Spleen (tissue), 11 donors: ENCODE data around the gene LYPD3. TPM values are rescaled to one million over a fixed set of nuclear protein-coding genes. Genes with fewer than 3 reads are reported as not detected.

ENCODE experiments used
- DNase-seq: peaks from one replicate; pipeline ENCODE4 v3.0.0-alpha.2; 2020
- H3K27ac ChIP-seq, 8 donors: fragments of 200-600 bp; sonication (generic) in 7 of 8; 1 replicate in 4 of 8; 2 replicates in 4 of 8; pipeline versions ENCODE4 v1.5.0 to v1.8.0; 2016 to 2021; ENCODE audit warnings: inconsistent platforms in 4 of 8, mild to moderate bottlenecking in 4 of 8, moderate library complexity in 1 of 8
- H3K27me3 ChIP-seq, 7 donors: fragments of 200-600 bp; sonication (generic) in 6 of 7; replicated peaks in 1 of 7; 1 replicate in 4 of 7; 2 replicates in 3 of 7; pipeline versions ENCODE4 v1.5.0 to v1.8.0; 2016 to 2021; ENCODE audit warnings: inconsistent platforms in 3 of 7, mild to moderate bottlenecking in 1 of 7
- H3K36me3 ChIP-seq, 6 donors: fragments of 200-600 bp; sonication (generic) in 5 of 6; 1 replicate in 4 of 6; 2 replicates in 2 of 6; pipeline versions ENCODE4 v1.5.0 to v1.8.0; 2016 to 2021; ENCODE audit warnings: inconsistent platforms in 2 of 6
- H3K4me1 ChIP-seq, 6 donors: fragments of 200-600 bp; sonication (generic) in 5 of 6; 1 replicate in 3 of 6; 2 replicates in 3 of 6; pipeline versions ENCODE4 v1.5.0 to v1.8.0; 2016 to 2021; ENCODE audit warnings: inconsistent platforms in 3 of 6
- H3K4me3 ChIP-seq, 8 donors: fragments of 200-600 bp; sonication (generic) in 7 of 8; 1 replicate in 4 of 8; 2 replicates in 4 of 8; pipeline versions ENCODE4 v1.5.0 to v1.8.0; 2016 to 2021; ENCODE audit warnings: inconsistent platforms in 4 of 8, mild to moderate bottlenecking in 4 of 8, moderate library complexity in 2 of 8
- H3K9me3 ChIP-seq, 8 donors: fragments of 200-600 bp; sonication (generic) in 7 of 8; 1 replicate in 4 of 8; 2 replicates in 4 of 8; pipeline versions ENCODE4 v1.5.0 to v1.8.0; 2016 to 2021; ENCODE audit warnings: inconsistent platforms in 4 of 8
- CTCF ChIP-seq, 11 experiments: fragments of 200-600 bp in 7 of 11; fragments of 450-650 bp in 4 of 11; sonication (generic) in 4 of 11; IDR thresholded peaks in 8 of 11; conservative IDR thresholded peaks in 3 of 11; 1 replicate in 7 of 11; 2 replicates in 4 of 11; pipeline versions ENCODE4 v1.4.0 to v1.8.0; 2016 to 2021; ENCODE audit warnings: antibody characterized with exemption in 11 of 11, inconsistent platforms in 4 of 11, mild to moderate bottlenecking in 1 of 11
- POLR2A ChIP-seq, 3 donors: fragments of 450-650 bp; IDR thresholded peaks; one replicate each; pipeline ENCODE4 v1.5.1; 2017; ENCODE audit warnings: antibody characterized with exemption in 3 of 3, mild to moderate bottlenecking in 1 of 3
- POLR2AphosphoS5 ChIP-seq, 3 donors: sonication (generic); formaldehyde crosslinking; IDR thresholded peaks; one replicate each; pipeline ENCODE4 v1.5.1; 2017; ENCODE audit warnings: antibody characterized with exemption in 3 of 3
- WGBS, 5 donors: extraction: QIAGEN DNeasy Blood & Tissue Kit in 3 of 5; methylation state at CpG; one replicate each; pipeline versions ENCODE4 v1.1.5 to v1.1.7; 2013 to 2018; 5-methylcytosine and 5-hydroxymethylcytosine counted together
- intact Hi-C: fragments of 100-400 bp; cut with DNase I; formaldehyde crosslinking; loops from one replicate; pipeline ENCODE4 v1.15.0; 2023; ENCODE audit warnings: low total_unique reads
- polyA plus RNA-seq, 3 donors: library from polyadenylated mRNA; stranded (reverse); fragments of 200-250 nt; gene quantifications; one replicate each; pipeline ENCODE4 v1.2.1, GENCODE V29; 2013
- total RNA-seq, 7 donors: library from RNA; depleted of rRNA in 3 of 7; stranded (reverse); fragments of >200 nt in 3 of 7; fragmentation: NEBNext Ultra II Directional in 4 of 7; extraction: Animal tissue kit (Norgen Biotek cat#: 25700) in 4 of 7; gene quantifications; one replicate each; pipeline versions ENCODE4 v1.1.0 to v1.2.1, GENCODE V29; 2016 to 2021
- donor health status: healthy with polysubstance abuse.
- donor health status: DM: no; HTN: no; CAD: no; lungs with moderate emphysema.
- donor health status: DM: no; HTN: no; CAD: no.
- donor health status: Bipolar disorder and iron deficiency.
- donor health status: healthy.
- donor health status: DM: no; HTN: no; CAD: no.
- donor health status: DM: yes; HTN: yes; CAD: no.

Gene LYPD3
- total and polyA plus RNA-seq, 10 donors: 0.57 to 2.8 (median 1.5) TPM

GRCh38 chr19:43501661-43502418, 36.4 kb upstream of the LYPD3 start:
- WGBS, 5 donors: 70 to 81% (median 76%) methylated on average over 41 to 43 of the region's 43 CpGs

GRCh38 chr19:43499042-43499441, 33.6 kb upstream of the LYPD3 start:
- Histone ChIP-seq H3K27me3 (no peaks in the 10 kb centered on the region), H3K27ac (peak overlapping the region in 6 of 8 donors; percentile 4 to 48 (median 32)), H3K4me3 (no peak overlapping the region), H3K36me3 (peaks cover 0 to 67% (median 32%) of the 10 kb centered on the region in 6 donors), H3K9me3 (no peaks in the 10 kb centered on the region), H3K4me1 (peaks cover 3 to 29% (median 11%) of the 10 kb centered on the region in 6 donors)
- DNase-seq: no peak
- intact Hi-C loops: no loop called here
- no peak for TF ChIP-seq POLR2AphosphoS5 (IDR thresholded peaks at IDR 0.05)
- no peak for TF ChIP-seq CTCF (IDR thresholded peaks at IDR 0.05 in 8 of 11, conservative IDR thresholded peaks at IDR 0.05 in 3 of 11)
- no peak for TF ChIP-seq POLR2A (IDR thresholded peaks at IDR 0.05)
- 75 to 95% (median 81%) methylated on average over 3 of the region's 3 CpGs for WGBS, 5 donors

More at GRCh38 chr19:43501661-43502418, 36.4 kb upstream of the LYPD3 start:
- H3K27me3 ChIP-seq: no peaks in the 10 kb centered on the region
- no peak for DNase-seq
- H3K4me3 ChIP-seq: peak overlapping the region in 5 of 8 donors; percentile 2 to 66 (median 10)
- H3K9me3 ChIP-seq: no peaks in the 10 kb centered on the region
- peak overlapping the region in 1 of 8 donors; percentile 8 for H3K27ac ChIP-seq
- peak in 2 of 3 donors; percentile 9 to 22 for TF ChIP-seq POLR2AphosphoS5 (IDR thresholded peaks at IDR 0.05)
- no peak for TF ChIP-seq POLR2A (IDR thresholded peaks at IDR 0.05)
- TF ChIP-seq CTCF (IDR thresholded peaks at IDR 0.05 in 8 of 11, conservative IDR thresholded peaks at IDR 0.05 in 3 of 11): no peak
- intact Hi-C loops: no loop called here
- H3K4me1 ChIP-seq: peaks cover 9 to 45% (median 21%) of the 10 kb centered on the region in 6 donors
- H3K36me3 ChIP-seq: peaks cover 0 to 52% (median 9%) of the 10 kb centered on the region in 6 donors

- no peak overlapping the region for H3K4me3 ChIP-seq
- TF ChIP-seq POLR2A (IDR thresholded peaks at IDR 0.05) (no peak), CTCF (IDR thresholded peaks at IDR 0.05 in 8 of 11, conservative IDR thresholded peaks at IDR 0.05 in 3 of 11) (no peak), POLR2AphosphoS5 (IDR thresholded peaks at IDR 0.05) (no peak)
- no peak for DNase-seq
- intact Hi-C loops: no loop called here
- no peaks in the 10 kb centered on the region for H3K27me3 ChIP-seq
- WGBS, 5 donors: 79 to 88% (median 81%) methylated on average over 5 of the region's 5 CpGs
- H3K36me3 ChIP-seq: peaks cover 0 to 72% (median 34%) of the 10 kb centered on the region in 6 donors
- peak overlapping the region in 4 of 8 donors; percentile 20 to 48 (median 32) for H3K27ac ChIP-seq
- peaks cover 3 to 22% (median 9%) of the 10 kb centered on the region in 6 donors for H3K4me1 ChIP-seq
- no peaks in the 10 kb centered on the region for H3K9me3 ChIP-seq
Observed at GRCh38 chr19:43498233-43498842, 32.9 kb upstream of the LYPD3 start.

GRCh38 chr19:43496960-43497359, 31.6 kb upstream of the LYPD3 start:
- Histone ChIP-seq H3K4me1 (peaks cover 0 to 8% (median 0%) of the 10 kb centered on the region in 6 donors), H3K27me3 (no peaks in the 10 kb centered on the region), H3K36me3 (peaks cover 0 to 74% (median 34%) of the 10 kb centered on the region in 6 donors), H3K27ac (no peak overlapping the region), H3K4me3 (no peak overlapping the region), H3K9me3 (no peaks in the 10 kb centered on the region)
- intact Hi-C loops: no loop called here
- 91 to 96% (median 94%) methylated on average over 3 to 7 of the region's 7 CpGs for WGBS, 5 donors
- no peak for TF ChIP-seq POLR2AphosphoS5 (IDR thresholded peaks at IDR 0.05)
- no peak for TF ChIP-seq POLR2A (IDR thresholded peaks at IDR 0.05)
- TF ChIP-seq CTCF (IDR thresholded peaks at IDR 0.05 in 8 of 11, conservative IDR thresholded peaks at IDR 0.05 in 3 of 11): no peak
- no peak for DNase-seq
